Measurements from ENCODE around the gene GBGT1. TPM values are rescaled to one million over a fixed set of nuclear protein-coding genes. Genes with fewer than 3 reads are reported as not detected.
A peak's percentile ranks its signal among the peaks of the same experiment; 100 is the strongest.

Gene GBGT1
- total and polyA plus RNA-seq, 2 of the 4 experiments (the other 2 are of a cell fraction): 1.8 to 3.2 TPM

DNA sequence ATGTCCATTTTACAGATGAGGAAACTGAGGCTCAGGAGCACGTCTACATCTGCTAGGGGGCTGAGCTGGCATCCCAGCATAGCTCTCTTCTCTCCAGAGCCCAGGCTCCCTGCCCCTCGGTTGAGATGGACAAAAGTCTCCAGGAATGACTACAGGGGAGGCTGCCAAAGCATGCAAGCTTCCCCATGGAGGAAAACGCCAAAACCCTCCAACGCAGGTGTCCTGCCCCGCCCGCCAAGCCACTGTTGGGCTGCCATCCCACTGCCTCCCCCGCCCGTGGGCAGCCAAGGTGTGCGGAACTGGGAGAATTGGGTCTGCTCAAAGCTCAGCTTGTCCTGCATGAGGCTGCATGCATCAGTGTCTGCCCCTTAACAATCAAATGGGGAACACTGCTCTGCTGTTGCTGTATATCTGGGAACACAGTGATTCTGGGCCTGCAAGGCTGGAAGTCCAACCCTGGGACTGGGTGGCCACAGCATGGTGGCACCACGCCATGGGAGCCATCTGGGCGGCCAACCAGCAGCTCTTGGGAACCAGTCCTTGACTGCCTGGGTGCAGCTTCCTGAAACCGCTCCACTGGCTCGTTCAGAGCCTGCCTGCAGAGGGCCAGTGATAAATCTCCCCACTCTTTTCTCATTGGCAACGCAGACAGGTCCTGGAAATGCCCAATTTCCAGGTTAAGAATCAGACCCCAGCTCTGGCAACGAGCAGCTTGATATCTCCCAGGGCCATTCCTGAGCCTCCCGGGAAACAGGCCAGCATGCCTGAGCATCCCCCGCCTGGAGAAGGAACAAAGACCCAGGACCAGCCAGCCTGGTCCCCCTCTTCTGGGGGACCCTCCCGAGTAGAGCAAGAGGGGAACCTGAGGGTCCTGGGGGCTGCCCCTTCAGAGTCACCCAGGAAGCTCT, 46.2 kb downstream of the GBGT1 start (continued):
- TF ChIP-seq MAFK (IDR thresholded peaks at IDR 0.05; ENCODE audit: low read depth, low read length) (no peak), FOS (IDR thresholded peaks at IDR 0.05; ENCODE audit: low read depth, low read length) (no peak)

DNA sequence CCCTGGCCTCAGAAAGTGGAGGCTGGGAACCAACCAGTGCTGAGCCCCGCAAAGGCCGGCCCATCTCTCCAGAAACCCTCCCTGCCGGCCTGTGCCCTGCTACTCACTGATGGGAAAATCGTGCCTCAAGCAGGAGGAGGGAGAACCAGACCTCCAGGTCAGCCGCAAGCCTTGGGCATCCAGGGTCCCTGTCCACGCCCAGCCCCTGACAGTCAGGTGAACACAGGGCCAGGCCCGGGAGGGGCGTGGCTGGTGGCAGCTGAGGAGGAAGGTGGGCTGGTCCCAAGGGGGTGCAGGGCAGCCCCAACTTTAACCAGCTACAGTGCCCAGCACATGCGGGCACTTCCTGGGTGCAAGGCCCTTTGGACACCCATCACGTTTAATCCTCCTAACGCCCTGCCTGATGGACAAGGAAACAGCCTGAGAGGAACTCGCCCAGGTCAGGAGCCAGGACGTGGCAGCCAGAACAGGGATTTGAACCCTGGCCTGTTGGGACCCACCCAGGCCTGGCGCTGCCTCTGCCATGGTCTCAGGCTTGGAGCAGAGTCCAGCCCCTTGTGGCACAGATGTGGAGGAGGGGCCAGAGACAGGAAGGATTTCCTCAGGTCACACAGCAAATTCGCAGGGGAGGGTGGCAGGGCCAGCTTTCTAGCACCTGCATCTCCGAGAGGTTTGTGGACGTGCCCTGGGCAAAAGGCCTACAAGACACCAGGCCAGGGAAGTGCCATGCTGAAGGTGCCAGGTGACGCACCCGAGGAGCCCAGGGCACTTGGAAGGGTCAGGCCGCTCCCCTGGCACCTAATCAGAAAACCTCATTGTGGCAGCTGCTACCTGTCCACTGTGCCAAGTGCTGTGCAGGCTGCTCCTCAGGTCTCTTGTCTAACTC, 47.1 kb downstream of the GBGT1 start:
- no peak overlapping the region for H2AFZ ChIP-seq (replicated peaks; ENCODE audit: low read length, poor library complexity)
- ChIA-PET POLR2A (ENCODE audit: unreplicated experiment) (no interaction called here), CTCF (interaction anchor here (0.7 kb wide), 1 partner anchor 28 kb away, joined by 3 read pairs; no protein-coding TSS in a partner anchor)
- peaks cover 27% of the 10 kb centered on the region for H3K9me1 ChIP-seq (ENCODE audit: insufficient read depth, low read length)
- H3K36me3 ChIP-seq (ENCODE audit: control insufficient read depth, insufficient read depth, low read length): 0 out of 2 replicates have a peak, but pooled peaks cover 1% of the 10 kb centered on the region
- ATAC-seq (ENCODE audit: low read depth): no peak
- no peaks in the 10 kb centered on the region for H3K27me3 ChIP-seq (ENCODE audit: control insufficient read depth, insufficient read depth, low read length)
- H3K4ac ChIP-seq (ENCODE audit: low read depth, low read length): no peak overlapping the region
- H3K56ac ChIP-seq (ENCODE audit: extremely low read depth, insufficient read depth, low read length): no peak overlapping the region
- peak overlapping the region; percentile 24 for H2AK9ac ChIP-seq (replicated peaks; ENCODE audit: low read depth, low read length, poor library complexity)
- BruUV-seq (replicated peaks): no TSS peak
- H2BK5ac ChIP-seq (ENCODE audit: low read depth, low read length, poor library complexity, severe bottlenecking): no peak overlapping the region
- H3K14ac ChIP-seq (replicated peaks; ENCODE audit: low read depth, low read length): no peak overlapping the region
- no peak overlapping the region for H3K27ac ChIP-seq (ENCODE audit: insufficient read depth, low read length)
- TF ChIP-seq CEBPB (IDR thresholded peaks at IDR 0.05; ENCODE audit: low read depth, low read length): no peak
- TF ChIP-seq RCOR1 (IDR thresholded peaks at IDR 0.05; ENCODE audit: insufficient replicate concordance, low read length): no peak
- TF ChIP-seq MAZ (IDR thresholded peaks at IDR 0.05; ENCODE audit: borderline replicate concordance, low read depth, low read length): no peak
- TF ChIP-seq, protein P1, sequence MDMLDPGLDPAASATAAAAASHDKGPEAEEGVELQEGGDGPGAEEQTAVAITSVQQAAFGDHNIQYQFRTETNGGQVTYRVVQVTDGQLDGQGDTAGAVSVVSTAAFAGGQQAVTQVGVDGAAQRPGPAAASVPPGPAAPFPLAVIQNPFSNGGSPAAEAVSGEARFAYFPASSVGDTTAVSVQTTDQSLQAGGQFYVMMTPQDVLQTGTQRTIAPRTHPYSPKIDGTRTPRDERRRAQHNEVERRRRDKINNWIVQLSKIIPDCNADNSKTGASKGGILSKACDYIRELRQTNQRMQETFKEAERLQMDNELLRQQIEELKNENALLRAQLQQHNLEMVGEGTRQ (IDR thresholded peaks at IDR 0.05; ENCODE audit: low read depth, low read length): no peak
- no peak for TF ChIP-seq CHD1 (IDR thresholded peaks at IDR 0.05; ENCODE audit: low read depth, low read length)
- no peak for TF ChIP-seq MXI1 (IDR thresholded peaks at IDR 0.05; ENCODE audit: borderline replicate concordance, low read depth, low read length)
- TF ChIP-seq BHLHE40 (IDR thresholded peaks at IDR 0.05; ENCODE audit: low read depth, low read length): no peak
- TF ChIP-seq RAD21 (IDR thresholded peaks at IDR 0.05; ENCODE audit: low read length): no peak
- TF ChIP-seq RFX5 (IDR thresholded peaks at IDR 0.05; ENCODE audit: low read depth, low read length): no peak
- no peak for TF ChIP-seq NFE2L2 (IDR thresholded peaks at IDR 0.05; ENCODE audit: low read depth, low read length)
- no peak for TF ChIP-seq SMC3 (IDR thresholded peaks at IDR 0.05; ENCODE audit: low read depth, low read length)
- no peak for TF ChIP-seq MAFK (IDR thresholded peaks at IDR 0.05; ENCODE audit: low read depth, low read length)
- no peak for TF ChIP-seq POLR2A (IDR thresholded peaks at IDR 0.05; ENCODE audit: low read depth, low read length)
- no peak overlapping the region for H4K8ac ChIP-seq (ENCODE audit: low read depth in 2 of 2, low read length in 2 of 2)
- H3K4me3 ChIP-seq (ENCODE audit: insufficient read depth, low read depth, low read length): no peak overlapping the region
- H2BK15ac ChIP-seq (ENCODE audit: low read depth, low read length): no peak overlapping the region
- no peak overlapping the region for H4K91ac ChIP-seq (ENCODE audit: insufficient read depth, low read depth, low read length)
- no peak overlapping the region for H3K18ac ChIP-seq (ENCODE audit: low read depth, low read length)
- no peak overlapping the region for H3K23ac ChIP-seq (ENCODE audit: low read depth, low read length)
- intact Hi-C loops (cut with micrococcal nuclease): no loop called here
- no peak for DNase-seq
- H4K20me1 ChIP-seq (ENCODE audit: insufficient read depth, low read length): peaks cover 76% of the 10 kb centered on the region
- no peak overlapping the region for H3K9ac ChIP-seq (ENCODE audit: low read depth, low read length)
- in situ Hi-C loops (cut with MboI; ENCODE audit: low sequenced_read_pairs): no loop called here
- no peak overlapping the region for H2BK20ac ChIP-seq (ENCODE audit: low read depth, low read length)
- no peak overlapping the region for H2BK120ac ChIP-seq (ENCODE audit: low read depth, low read length)
- no peak overlapping the region for H2AK5ac ChIP-seq (ENCODE audit: low read depth, low read length)
- H4K5ac ChIP-seq (ENCODE audit: low read depth, low read length): no peak overlapping the region
- dilution Hi-C loops (cut with HindIII; ENCODE audit: low sequenced_read_pairs, unreplicated experiment): no loop called here
- H3K4me1 ChIP-seq (ENCODE audit: control insufficient read depth, insufficient read depth, low read length): peaks cover 37% of the 10 kb centered on the region
- H3K79me1 ChIP-seq (ENCODE audit: low read depth in 1 of 2, low read length in 2 of 2): peaks cover 33 to 89% of the 10 kb centered on the region in 2 experiments
- no peaks in the 10 kb centered on the region for H3K9me3 ChIP-seq (ENCODE audit: control insufficient read depth, insufficient read depth, low read length)
- 96% methylated on average over 12 of the region's 20 CpGs; no CpG with 5 or more reads in 1 of the 2 experiments for WGBS, 2 experiments (ENCODE audit: extremely low coverage in 2 of 2, insufficient read length in 1 of 2)
- no peak overlapping the region for H3K4me2 ChIP-seq (ENCODE audit: low read depth, low read length)
